Measurements from ENCODE around the gene TBCD.

- TF ChIP-seq EZH2phosphoT487 (IDR thresholded peaks at IDR 0.05; ENCODE audit: borderline replicate concordance, low read length) (no peak), EZH2 (IDR thresholded peaks at IDR 0.05; ENCODE audit: low read length, unreplicated experiment) (no peak)
- TF ChIP-seq, protein P1, sequence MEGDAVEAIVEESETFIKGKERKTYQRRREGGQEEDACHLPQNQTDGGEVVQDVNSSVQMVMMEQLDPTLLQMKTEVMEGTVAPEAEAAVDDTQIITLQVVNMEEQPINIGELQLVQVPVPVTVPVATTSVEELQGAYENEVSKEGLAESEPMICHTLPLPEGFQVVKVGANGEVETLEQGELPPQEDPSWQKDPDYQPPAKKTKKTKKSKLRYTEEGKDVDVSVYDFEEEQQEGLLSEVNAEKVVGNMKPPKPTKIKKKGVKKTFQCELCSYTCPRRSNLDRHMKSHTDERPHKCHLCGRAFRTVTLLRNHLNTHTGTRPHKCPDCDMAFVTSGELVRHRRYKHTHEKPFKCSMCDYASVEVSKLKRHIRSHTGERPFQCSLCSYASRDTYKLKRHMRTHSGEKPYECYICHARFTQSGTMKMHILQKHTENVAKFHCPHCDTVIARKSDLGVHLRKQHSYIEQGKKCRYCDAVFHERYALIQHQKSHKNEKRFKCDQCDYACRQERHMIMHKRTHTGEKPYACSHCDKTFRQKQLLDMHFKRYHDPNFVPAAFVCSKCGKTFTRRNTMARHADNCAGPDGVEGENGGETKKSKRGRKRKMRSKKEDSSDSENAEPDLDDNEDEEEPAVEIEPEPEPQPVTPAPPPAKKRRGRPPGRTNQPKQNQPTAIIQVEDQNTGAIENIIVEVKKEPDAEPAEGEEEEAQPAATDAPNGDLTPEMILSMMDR (conservative IDR thresholded peaks at IDR 0.05; ENCODE audit: low read depth, low read length), result no peak
These were observed 56.1 kb downstream of the TBCD start for GRCh38 chr17:82808006-82808405.
